Panc1 (cell line): ENCODE measurements around the gene RIT2.

Experiments
- POLR2AphosphoS5 ChIP-seq: IDR thresholded peaks from 2 replicates; pipeline ENCODE4 v1.6.1; 2012; ENCODE audit warnings: mild to moderate bottlenecking, low read depth, low read length, moderate library complexity
- TF ChIP-seq, protein P1 (sequence below): fragments of 450-650 bp; IDR thresholded peaks from 2 replicates; pipeline ENCODE4 v1.5.1; 2017; ENCODE audit warnings: mild to moderate bottlenecking
- TF ChIP-seq, protein P2 (sequence below), 2 experiments: IDR thresholded peaks; 2 replicates each; pipeline ENCODE4 v1.6.1; 2011 to 2012; ENCODE audit warnings: low read depth in 2 of 2, control low read depth in 1 of 2, low read length in 1 of 2, mild to moderate bottlenecking in 1 of 2, moderate library complexity in 1 of 2; ENCODE audit not compliant: insufficient read depth in 1 of 2

DNA sequence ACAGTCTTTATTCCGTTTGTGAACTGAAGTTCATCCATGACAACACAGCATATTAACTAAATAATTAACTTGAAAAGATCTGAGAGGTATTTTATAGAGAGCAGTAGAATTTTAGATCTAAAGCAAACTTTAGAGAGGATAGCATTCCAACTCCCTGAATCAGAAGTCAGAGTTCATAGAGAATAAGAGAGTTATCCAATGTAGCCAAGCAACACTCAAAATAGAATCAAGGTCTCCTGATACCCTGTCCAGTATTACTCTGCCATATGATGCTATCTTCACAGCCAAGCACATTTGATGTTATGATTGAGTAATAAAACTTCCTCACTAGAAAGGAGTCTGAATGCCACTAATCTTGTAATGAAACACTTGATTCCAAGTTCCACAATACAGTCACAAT, 55.5 kb downstream of the RIT2 start:
- TF ChIP-seq POLR2AphosphoS5, result no peak
- TF ChIP-seq, protein P1, sequence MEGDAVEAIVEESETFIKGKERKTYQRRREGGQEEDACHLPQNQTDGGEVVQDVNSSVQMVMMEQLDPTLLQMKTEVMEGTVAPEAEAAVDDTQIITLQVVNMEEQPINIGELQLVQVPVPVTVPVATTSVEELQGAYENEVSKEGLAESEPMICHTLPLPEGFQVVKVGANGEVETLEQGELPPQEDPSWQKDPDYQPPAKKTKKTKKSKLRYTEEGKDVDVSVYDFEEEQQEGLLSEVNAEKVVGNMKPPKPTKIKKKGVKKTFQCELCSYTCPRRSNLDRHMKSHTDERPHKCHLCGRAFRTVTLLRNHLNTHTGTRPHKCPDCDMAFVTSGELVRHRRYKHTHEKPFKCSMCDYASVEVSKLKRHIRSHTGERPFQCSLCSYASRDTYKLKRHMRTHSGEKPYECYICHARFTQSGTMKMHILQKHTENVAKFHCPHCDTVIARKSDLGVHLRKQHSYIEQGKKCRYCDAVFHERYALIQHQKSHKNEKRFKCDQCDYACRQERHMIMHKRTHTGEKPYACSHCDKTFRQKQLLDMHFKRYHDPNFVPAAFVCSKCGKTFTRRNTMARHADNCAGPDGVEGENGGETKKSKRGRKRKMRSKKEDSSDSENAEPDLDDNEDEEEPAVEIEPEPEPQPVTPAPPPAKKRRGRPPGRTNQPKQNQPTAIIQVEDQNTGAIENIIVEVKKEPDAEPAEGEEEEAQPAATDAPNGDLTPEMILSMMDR, result no peak
- TF ChIP-seq, protein P2, sequence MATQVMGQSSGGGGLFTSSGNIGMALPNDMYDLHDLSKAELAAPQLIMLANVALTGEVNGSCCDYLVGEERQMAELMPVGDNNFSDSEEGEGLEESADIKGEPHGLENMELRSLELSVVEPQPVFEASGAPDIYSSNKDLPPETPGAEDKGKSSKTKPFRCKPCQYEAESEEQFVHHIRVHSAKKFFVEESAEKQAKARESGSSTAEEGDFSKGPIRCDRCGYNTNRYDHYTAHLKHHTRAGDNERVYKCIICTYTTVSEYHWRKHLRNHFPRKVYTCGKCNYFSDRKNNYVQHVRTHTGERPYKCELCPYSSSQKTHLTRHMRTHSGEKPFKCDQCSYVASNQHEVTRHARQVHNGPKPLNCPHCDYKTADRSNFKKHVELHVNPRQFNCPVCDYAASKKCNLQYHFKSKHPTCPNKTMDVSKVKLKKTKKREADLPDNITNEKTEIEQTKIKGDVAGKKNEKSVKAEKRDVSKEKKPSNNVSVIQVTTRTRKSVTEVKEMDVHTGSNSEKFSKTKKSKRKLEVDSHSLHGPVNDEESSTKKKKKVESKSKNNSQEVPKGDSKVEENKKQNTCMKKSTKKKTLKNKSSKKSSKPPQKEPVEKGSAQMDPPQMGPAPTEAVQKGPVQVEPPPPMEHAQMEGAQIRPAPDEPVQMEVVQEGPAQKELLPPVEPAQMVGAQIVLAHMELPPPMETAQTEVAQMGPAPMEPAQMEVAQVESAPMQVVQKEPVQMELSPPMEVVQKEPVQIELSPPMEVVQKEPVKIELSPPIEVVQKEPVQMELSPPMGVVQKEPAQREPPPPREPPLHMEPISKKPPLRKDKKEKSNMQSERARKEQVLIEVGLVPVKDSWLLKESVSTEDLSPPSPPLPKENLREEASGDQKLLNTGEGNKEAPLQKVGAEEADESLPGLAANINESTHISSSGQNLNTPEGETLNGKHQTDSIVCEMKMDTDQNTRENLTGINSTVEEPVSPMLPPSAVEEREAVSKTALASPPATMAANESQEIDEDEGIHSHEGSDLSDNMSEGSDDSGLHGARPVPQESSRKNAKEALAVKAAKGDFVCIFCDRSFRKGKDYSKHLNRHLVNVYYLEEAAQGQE (IDR thresholded peaks at IDR 0.05; ENCODE audit: insufficient read depth in 1 of 2, low read depth in 2 of 2, low read length in 1 of 2), result no peak
